VCaP (cell line): ENCODE data around the gene ZCCHC14.
"Not testable (repeated sequence)": the region's sequence is repeated elsewhere in the genome, so short reads cannot be mapped to it uniquely, and the experiment has no call there.

Experiments
- H3K27ac ChIP-seq: fragments of 450-650 bp; 2 replicates; pipeline ENCODE4 v1.5.1; 2017
- TF ChIP-seq, protein P1 (sequence below): fragments of 450-650 bp; conservative IDR thresholded peaks from 2 replicates; pipeline ENCODE4 v1.5.1; 2017; ENCODE audit warnings: mild to moderate bottlenecking, moderate library complexity

Gene ZCCHC14

DNA sequence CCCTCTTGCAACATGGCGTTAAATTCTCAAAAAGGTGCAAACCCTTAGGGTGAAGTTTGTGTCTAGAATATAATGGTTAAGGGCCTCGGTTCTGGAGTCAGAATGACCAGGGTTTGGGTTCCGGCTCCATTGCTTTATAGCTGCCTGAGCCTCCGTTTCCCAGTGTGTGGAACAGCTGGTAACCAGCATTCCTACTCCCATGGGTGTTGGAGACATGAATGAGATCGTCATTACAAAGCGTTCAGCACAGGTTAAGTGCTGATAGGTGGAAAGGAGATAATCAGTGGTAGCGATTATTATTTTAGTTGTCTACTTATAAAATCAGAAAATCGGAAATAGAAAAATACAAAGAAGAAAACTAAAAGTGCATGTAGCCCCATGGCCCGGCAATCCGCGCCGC lies 23.5 kb upstream of the ZCCHC14 start:
- H3K27ac ChIP-seq: no peak overlapping the region
- TF ChIP-seq, protein P1, sequence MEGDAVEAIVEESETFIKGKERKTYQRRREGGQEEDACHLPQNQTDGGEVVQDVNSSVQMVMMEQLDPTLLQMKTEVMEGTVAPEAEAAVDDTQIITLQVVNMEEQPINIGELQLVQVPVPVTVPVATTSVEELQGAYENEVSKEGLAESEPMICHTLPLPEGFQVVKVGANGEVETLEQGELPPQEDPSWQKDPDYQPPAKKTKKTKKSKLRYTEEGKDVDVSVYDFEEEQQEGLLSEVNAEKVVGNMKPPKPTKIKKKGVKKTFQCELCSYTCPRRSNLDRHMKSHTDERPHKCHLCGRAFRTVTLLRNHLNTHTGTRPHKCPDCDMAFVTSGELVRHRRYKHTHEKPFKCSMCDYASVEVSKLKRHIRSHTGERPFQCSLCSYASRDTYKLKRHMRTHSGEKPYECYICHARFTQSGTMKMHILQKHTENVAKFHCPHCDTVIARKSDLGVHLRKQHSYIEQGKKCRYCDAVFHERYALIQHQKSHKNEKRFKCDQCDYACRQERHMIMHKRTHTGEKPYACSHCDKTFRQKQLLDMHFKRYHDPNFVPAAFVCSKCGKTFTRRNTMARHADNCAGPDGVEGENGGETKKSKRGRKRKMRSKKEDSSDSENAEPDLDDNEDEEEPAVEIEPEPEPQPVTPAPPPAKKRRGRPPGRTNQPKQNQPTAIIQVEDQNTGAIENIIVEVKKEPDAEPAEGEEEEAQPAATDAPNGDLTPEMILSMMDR: no peak

DNA sequence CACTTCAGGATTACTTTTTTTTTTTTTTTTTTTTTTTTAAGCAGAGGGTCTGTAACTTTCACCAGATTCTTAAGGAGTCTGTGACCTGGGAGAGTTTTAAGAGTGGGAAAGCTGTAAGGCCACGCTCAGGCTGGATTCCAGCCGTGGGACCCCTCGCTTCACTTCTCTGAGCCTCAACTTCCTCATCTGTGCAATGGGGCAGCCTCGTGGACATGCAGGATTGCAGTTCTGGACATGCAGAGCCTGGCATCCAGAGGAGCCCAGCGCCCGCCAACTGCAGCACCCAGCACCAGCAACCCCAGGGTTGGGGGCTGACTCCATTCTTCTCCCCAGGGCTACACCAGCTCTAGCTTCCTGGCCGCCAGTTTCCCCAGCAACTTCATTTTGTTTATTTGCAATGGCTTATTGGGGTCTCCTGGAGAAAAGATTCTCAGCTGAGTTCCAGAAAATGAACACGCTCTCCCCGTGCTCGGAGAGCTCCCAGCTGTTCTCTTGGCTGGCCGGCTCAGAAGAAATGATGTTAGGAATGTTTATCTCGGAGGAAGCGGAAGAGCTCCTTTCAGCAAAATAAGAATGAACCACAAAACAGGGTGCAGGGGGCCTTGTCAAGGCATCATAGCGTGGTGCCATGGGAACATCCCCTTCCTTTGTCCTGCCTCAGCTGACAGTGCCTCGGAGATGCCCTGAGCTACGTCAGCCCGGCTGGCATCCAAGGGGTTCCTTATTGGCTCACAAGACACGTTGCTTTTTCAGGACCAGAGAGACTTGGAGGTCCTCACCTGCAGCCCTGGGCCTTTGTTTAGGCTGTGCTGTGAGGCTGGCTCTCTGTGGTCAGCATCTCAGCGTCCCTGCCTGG lies 22.9 kb upstream of the ZCCHC14 start:
- no peak overlapping the region for H3K27ac ChIP-seq
- TF ChIP-seq, protein P1: no peak

DNA sequence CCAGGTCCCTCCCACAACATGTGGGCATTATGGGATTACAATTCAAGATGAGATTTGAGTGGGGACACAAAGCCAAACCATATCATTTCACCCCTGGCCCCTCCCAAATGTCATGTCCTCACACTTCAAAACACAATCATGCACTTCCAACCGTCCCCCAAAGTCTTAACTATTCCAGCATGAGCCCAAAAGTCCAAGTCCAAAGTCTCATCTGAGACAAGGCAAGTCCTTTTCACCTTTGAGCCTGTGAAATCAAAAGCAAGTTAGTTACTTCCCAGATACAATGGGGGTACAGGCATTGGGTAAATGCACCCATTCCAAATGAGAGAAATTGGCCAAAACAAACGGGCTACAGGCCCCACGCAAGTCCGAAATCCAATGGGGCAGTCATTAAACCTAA lies 17.0 kb upstream of the ZCCHC14 start:
- H3K27ac ChIP-seq: not testable (repeated sequence)

DNA sequence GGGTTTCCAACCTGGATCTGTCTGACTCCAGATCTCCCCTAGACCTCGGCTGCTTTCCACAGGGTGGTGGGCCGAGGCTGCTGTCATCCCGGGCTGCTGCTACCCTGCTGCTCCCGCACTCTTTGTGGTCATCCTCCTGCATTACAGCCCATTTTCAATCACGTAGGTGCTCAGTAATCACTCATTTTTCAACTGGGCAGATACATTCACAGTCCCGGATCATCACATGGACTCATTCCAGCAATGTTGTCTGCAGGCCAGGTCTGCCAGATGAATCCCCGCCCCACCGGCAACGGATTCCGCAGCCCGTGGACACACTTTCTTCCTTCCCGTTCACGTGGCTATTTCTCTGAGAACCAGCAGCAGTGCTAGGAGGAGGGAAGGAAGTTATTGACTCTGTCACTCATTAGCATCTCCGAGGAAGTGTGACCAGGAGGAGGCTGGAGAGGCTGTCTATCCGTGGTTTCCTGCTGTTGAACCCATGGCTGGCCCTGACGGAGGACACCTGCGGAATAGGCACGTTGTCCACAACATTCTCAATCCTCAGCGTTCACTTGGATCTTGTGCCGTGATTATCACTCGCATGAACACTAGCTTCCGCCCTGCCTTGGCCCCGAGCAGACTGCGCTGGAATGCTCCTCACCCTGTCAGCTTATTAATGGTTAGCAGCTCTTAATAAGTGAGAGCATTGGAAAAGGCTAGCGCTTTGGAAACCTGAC lies 14.7 kb upstream of the ZCCHC14 start:
- H3K27ac ChIP-seq: no peak overlapping the region
- TF ChIP-seq, protein P1: no peak

DNA sequence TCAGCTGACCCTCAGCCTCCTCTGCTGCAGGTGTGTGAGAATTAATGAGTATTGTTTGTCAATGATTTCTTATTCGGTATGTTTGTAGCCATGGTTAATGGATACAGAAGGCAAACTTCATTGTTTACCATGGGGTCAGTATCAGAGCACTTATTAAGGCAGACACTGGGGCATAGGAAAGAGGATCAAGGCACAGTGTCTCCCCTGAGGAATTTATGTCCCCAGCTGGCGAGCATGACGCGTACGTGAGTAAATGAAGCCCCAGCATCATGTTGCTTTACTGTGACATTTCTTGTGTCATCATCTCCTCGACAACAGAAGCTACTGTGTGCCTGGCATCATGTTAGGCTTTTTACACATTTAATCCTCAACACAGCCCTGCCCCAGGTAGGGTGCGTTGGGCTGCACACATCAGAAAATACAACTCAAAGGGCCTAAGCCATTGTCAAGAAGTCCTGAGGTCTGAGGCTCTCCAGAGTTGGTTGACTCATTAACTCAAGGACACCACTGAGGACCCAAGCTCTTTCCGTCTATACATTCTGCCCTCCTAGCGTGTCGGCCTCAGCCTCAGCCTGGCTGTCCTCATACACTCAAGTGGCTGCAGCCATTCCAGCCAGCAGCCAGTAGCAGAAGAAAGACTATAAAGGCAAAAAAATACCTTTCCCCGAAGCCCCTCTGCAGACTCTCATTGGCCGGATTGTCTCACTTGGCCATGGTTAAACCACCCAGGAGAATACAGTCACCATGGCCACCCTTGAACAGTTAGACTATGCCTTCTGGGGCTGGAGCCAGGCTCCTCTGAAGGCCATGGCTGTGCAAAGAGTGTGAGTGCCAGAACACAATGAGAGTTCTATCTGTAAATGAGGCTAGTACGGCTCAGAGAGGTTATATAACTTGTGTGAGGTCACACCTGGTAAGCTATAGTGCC lies 13.9 kb upstream of the ZCCHC14 start:
- TF ChIP-seq, protein P1: no peak

DNA sequence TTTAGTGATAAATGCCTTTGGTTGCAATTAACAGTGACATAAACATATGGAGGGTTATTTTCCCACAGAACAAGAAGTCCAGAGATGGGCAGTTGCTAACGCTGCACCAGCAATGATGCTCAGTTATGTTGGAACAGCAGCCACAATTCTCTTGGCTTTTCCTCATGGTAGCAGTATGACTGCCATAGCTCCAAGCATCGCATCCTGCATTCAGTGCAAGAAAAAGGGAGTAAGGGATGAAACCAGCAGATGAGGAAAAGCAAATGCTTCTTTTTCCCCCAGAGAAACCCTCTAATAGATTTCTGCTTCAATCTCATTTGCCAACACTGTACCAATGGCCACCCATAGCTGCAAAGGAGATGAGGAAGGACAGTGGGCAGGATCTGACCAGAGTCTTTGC lies 13.0 kb upstream of the ZCCHC14 start:
- TF ChIP-seq, protein P1: no peak
- H3K27ac ChIP-seq: no peak overlapping the region

More for the DNA sequence above, 13.9 kb upstream of the ZCCHC14 start:
- no peak overlapping the region for H3K27ac ChIP-seq

DNA sequence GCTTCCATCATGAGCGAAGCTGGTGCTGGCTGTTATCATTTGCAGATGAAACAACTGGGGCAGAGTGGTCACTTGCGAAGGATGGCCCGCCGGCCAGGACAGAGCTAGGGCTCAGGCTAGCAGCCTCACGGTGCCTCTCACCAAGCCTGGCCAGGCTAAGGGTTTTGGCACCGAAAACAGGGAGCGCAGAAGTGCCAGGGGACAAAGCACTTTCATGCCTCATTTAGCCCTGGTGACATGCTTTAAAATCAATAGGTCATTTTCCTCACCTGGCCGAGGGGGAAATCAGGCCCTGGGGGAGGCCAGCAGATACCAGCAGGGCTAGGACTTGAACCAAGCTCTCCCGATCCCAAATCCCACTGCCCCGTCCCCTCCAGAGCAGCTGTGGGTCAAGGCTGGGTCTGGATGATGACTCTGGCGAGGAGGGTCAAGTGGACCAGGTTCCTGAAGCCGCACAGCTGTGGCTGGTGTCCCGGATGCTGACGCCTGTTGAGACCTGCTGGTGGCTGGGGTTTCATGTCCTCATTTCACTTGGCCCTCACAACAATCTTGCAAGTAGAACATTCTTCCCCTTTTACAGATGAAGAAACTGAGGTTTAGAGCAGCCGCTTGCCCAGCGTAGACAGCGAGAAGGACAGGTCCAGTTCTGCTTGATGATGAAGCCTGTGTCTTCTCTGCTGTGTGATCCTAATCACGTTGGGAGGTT lies 10.6 kb upstream of the ZCCHC14 start:
- H3K27ac ChIP-seq: not testable (repeated sequence)
